ENCODE measurements around the gene ZNF438.

Gene ZNF438

DNA sequence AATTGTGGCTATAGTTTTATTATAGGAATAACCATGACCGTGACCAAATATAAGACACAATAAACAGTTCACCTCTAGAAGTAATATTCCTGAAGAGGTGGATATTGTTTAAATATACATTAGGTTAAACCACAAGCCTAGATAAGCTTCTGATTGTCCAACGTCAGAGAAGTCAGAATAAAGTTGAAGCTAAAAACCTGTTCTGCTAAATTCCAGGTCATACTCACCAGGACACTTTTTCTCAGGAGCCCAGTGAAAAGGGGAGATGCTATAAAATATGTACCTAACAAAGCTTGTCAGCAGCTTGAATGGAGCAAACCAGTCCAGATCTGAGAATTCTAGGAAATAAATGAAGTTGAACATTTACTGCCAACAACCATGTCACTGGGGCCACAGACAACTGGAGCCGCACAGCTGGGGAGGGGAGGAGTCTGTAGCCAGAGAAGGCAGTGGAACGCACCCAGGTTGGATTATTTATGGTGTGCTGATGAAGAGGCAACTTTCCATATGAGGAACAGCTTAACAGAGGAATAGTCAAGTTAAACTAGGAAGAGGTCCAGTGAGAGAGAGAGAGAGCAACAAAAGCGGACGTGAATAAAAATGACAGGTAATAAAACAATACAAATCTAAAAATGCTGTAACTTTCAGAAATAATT, 191.1 kb downstream of the ZNF438 start:
- DNase-seq, result no peak

DNA sequence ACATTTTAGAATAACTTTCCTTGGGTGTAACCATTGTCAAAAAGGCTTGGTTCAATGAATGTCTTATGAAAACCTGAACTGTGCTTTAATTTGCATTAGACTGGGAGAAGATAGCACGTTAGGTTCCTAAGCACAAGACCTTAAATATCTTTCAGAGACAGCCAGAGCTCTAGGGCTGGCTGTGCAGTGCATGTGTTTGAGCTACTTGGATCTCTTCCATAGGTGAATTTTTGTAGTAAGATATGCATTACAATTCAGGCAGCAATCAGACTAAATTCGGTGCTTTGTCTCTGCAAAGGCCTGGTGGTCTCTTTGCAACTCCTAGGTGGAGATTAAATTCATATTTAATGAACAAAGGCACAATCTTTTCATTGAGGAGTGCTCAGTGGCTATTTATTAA, 192.0 kb downstream of the ZNF438 start:
- DNase-seq, result no peak

DNA sequence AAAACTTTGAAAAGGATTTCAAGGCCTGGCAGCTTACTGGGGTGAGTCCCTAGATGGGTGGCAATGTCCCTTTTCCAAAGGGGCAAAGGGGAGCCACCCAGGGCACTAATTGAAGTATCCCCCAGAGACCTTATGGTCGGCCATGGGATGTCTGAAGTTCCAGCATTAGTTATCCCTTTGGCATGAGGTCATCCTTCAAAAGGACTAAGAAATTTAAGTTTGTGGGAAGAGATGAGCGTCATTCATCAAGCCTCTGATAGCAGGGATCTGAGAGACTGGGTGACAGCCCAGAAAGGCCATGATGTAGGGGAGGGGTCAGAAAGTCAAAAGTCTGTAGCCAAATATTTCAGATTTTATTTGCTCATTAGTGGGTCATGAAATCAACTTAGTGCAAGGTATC, 195.3 kb downstream of the ZNF438 start:
- DNase-seq, result no peak

DNA sequence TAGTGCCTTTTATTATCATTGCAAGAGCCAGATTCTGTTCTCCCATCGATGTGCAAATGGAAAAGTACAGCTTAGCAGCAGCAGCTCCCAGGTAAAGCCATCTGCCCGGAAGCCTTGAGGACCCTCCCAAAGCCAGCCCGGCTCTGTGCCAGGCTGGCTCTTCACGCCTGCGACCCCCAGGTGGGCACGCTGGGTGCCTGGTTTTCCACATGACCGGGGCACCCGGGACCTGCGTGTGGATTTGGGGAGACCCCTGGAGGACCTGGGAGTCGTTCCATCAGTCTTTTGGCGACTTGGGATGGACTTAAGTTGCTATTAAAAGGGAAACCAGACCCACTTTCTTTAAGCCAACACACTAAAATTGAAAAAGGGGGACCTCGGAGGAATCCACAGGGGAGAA, 196.5 kb downstream of the ZNF438 start:
- DNase-seq, result no peak

DNA sequence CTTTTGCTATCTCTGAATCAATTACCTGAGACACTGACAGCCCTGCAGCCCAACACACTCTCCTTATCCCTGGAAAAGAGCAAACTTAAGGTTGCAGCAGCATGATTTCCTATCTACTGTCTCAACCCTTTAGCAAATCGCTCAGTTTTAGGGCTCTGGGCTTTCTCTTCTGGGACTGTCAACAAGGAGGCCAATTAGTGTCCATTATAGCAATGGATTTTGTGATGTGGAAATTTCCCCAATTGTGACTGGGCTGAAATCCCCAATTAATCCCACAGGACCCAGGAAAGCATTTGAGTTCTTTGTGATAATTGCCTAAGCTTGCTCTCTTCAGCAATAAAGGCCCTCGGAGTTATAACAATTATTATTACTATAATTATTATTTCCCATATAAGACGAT, 197.0 kb downstream of the ZNF438 start:
- no peak for DNase-seq

DNA sequence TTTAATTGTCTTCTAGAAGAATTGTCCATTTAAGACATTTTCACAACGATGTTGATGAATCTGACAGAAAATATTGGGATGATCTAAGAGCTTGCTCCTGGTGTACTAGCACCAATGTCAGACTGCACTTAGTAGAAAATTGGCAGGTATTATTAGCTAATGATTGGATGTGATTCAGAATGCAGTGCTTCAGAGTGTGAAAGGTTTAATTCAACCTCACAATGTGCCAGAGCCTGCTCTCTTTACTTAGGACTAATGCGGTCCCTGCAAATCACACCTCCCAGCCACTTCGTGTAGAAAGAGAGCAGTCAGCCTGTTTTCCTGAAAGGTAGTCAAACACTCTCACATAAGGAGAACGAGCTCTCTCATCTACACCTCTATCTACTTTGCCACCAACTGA, 197.5 kb downstream of the ZNF438 start:
- DNase-seq, result no peak

DNA sequence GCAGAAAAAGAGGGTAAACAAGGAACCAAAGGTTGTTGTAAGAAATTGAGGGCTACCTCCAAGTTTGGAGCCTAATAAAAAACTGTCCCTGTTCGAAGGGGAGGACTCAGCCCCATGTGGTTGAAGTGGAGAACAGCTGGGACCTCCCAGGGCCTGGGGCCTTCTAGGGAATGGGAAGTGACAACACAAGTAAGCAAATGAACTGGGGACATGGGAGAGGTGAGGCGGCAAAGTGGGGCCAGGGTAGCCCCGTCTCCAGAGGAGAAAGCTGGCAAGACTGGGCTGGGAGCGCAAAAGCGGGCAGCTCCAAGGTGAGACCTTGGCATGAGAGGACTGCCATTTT, 198.1 kb downstream of the ZNF438 start:
- no peak for DNase-seq

DNA sequence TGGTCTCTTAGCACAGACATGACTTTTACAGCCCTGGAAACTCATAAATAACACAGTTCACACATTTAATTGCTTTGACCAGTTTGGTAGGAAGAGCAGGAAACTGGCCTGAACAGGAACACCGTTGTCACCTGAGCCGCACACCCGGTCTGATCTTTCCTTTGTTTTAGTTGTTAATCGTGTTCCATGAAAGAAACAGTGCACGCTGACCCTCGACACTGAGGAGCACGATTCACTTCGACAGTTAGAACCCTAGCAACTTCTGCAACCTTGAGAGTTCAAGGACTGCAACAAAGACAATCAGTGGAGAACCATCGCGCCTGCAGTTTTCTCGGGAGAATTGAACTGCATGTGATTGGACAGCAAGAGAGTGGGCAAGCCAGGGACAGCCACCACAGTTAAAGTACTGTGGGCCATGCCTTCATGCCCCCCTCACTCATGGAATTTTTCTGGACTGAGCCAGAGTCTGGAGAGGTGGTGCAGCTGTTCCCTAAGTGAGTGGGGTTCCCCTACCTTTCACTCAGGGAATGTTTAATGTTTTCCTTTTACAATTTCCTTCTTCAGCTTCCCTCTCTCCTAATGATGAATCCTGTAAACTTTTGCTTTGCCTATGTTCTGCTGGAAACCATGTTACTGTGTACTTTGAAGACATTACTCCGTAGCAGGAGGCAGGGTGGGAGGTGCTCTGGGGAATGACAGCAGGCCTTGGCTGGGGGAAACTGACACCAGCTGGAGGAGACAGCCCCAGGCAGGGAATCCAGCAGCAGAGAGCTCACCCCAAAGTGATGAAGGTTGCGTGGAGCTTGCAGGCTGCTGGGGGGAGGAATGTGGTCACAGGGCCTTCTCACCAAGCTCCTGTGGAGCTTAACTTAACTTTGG, 198.7 kb downstream of the ZNF438 start:
- no peak for DNase-seq

DNA sequence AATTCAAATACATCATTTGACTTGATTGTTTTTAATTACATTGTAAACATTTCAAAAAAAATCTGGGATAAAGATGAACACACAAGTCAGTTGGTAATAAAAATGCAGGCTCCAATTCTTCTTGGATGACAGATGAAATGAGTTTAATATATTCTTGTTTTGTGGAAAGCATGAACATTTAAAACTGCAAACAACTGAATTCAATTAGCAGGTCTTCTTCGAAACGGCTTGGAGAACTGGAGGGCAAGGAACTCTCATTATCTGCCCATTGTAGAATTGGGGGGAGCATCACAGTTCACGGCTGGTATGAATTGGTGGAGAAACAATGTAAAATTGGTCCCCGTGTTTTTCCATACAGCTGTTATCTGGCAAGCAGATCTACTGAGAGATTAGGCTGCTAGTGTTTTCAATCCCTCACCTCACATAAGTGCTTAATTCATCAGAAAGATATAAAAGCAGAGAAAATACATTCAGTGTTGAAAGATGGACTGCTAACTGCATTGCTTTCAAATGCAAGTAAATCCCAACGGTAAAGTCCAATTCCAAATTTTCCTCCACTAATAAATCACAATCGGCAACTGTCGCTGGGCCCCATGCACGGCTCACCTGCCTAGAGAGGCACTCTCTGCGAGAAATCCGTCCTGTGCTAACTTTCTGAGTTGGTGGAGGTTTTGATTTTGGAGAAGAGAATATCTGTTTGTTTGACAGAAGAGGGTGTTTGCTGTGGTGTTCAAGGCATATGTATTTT, 199.5 kb downstream of the ZNF438 start:
- no peak for DNase-seq

DNA sequence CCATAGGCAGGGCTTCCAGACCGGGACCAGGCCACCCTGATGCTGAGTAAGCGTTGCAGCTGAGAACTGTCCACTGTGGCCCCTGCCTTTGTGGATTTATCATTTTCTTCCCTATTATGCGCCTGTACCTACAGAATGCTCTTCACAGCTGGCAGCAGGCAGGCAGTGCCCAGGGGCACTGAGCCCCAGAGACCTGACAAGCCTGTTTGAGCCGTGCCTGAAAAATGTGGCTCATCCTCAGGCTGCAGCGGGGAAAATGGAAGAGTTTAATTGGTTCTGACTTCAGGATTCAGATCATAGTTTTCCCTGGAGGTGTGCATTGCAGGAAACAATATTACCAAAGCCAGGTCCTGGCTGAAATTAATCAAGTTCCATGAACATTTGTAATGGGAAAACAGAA, 200.2 kb downstream of the ZNF438 start:
- DNase-seq, result no peak

DNA sequence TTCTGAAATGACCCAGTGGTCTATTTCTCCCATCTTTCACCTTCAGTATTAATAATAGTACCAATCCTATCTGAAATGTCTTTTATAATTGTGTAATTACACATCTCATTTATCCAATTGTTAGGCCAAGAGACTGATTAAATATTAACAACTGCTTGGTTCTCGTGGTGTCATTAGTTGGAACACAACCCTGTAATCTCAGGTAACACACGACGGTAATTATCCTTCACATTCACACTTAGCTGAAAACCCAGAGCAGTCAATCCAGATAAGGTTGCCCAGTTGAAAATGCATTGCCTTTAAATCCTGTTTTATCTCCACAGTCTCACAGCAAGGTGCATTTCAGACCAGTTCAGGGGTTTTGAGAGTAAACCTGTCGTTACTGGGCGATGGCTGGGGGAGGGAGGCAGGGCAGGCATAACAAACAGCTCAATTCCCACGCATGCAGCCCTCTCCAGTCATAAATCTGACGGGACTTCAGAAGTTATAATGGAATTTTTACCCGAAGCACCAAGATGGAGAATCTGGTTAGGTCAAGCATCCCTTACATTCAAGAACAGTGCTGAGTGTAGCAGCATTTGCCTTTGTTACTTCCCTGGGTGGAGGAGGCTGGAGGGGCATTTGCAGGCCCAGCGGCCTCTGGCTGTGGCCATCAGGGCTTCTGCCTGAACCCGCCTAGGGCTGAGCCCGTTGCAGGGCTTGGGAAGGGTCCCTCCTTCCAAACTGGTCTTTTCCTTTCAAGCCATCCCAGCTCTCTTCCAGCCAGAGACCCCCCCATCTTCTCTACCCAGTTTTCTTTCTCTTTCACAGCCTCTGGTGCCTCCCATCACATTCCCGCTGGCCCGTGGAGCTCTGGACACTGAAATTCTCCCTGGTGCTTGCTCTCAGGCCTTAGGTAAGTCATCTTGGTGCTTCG, 201.1 kb downstream of the ZNF438 start:
- no peak for DNase-seq

DNA sequence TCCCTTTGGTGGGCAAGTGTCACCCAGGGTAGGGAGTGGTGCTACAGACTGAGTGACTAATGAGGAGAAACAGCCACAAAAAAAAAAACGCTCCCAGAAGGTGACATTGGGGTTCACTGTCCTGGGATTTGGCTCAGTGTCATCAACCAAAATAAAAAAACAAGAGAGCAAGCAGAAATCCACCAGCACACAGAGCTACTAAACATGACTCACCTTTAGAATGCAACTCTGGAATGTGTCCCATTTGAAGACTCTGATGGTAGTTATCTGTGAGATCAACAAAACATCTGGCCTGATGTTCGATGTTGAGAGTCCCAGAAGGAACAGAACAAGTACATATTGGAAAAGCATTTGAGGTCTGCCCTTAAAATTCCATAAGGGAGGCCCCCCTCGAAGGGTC, 201.8 kb downstream of the ZNF438 start:
- DNase-seq, result no peak

DNA sequence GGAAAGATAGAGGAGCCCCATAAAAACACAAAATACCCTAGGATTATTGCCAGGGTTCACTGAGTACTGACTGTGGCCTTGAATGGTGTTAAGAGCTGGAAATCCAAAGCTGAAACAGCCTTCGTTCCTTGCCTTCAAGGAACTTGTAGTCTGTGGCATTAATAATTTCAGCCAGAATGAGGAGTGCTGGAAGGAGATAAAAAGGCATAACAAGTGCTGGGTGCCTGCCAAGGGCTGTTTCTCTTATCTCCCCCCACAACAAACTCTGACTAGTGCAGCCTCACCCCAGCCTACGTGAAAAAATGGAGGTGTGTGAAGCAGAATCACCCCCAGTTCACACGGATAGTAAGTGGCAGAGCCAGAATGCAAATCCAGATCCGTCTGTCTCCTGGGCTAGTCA, 203.0 kb downstream of the ZNF438 start:
- DNase-seq, result no peak

DNA sequence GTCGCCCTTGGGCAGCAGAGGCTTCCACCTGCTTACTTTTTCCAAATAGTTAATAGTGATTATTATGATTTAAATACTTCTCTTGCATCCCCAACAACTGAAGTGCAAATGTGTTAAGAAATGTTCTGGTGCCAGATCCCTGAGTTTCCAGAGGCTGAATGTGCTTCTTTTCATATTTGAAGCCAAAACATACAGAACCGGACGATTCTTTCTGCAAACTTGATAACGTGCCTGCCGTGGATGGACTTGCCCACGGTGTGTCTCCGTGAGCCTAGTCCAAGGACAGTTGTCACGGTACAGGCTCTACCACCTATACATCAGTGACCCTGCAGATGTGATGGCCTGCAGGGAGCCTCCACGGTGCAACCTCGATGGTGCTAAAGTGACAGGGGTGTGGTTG, 203.5 kb downstream of the ZNF438 start:
- no peak for DNase-seq

DNA sequence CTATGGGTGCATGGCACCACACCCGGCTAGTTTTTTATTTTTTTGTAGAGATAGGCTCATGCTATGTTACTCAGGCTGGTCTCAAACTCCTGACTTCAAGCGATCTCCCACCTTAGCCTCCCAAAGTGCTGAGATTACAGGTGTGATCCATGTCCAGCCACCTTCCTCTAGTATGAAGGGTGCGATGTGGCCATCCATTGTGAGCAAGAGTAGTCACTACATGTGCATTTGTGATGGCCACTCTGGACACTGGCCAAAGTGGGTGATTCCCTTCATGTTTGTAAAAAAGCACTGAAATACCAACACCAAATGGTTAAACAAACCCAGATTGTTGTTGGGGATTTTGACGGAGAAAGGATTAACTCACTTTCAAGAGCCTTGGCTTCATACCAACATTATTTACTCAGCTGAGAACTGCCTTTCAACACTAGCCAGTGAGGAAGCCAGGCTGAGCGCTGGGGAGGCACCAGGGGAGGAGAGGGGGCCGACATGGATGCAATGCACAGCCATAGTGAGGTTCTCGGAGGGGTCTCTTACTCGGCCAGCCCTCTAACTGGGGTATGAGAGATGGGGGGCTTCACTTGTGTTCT, 204.0 kb downstream of the ZNF438 start:
- no peak for DNase-seq

DNA sequence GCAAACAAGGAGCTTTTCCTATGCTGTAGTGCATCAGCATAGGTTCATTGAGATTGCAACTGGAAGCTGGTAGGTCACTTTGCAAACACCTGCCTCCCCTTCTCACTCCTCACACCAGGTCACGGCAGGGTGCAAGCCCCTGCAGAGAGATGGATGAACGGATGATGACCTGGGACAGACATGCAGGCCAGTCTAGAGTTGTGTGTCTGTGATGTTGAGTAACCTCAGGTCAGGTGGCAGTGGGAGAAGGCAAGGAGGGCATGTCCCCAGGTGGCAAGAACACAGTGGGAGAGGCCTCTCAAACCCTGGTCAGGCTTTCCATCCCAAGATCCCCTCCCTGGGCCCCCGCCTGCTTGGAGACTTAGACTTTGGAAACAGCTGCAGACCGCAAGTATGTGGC, 205.0 kb downstream of the ZNF438 start:
- no peak for DNase-seq

DNA sequence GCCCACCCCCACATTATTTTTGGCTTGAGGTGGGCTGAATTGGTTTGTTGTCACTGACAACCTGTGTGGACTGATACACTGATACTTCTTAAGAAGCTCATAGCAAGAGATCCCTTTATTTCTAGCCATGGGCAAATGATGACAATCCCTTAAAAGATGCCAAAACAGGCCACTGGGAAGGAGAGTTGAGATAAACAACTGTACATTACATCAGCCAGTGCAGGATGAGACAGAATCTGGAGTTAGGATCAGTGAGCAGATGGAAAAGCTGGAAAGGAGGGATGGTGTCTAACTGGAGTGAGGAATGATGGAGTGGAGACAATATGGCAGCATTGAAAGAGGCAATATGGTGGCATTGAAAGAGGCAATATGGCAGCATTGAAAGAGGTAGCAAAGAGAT, 206.2 kb downstream of the ZNF438 start:
- no peak for DNase-seq

DNA sequence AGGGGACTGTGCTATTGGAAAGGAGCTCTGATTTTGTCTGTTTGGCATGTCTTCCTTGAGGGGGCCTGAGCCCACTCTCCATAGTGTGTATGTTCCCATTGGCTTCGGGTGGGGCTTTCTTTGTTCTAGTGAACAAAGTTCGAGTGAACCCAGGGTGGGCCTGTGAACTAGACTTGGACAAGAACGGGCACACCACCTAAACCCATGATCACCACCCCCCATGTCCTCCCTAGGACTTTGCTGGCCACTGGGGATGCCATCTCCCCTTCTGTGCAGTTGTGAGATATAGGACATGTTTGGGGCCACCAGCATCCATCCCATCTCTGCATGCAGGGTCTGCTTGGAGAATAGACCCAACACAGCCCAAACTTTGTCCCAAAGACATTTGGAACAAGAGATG, 206.6 kb downstream of the ZNF438 start:
- no peak for DNase-seq

DNA sequence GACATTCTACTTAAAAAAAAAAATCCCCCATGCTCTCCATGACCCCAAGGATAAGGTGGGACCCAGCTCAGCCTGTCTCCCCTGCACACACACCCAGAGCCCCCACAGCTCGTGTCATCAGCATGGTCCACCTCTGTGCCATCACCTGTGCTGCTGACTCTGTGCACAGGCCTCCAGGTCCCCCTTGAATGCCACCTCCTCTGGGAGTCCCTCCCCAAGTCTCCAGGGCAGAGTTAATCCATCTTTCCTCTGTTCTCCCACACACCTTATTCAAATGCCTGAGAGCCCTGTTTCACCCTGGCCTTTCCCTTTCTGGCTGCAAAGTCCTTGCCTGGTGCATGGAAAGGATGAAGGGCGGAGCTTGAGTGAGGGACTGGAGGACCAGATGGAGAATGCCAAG, 208.0 kb downstream of the ZNF438 start:
- no peak for DNase-seq

DNA sequence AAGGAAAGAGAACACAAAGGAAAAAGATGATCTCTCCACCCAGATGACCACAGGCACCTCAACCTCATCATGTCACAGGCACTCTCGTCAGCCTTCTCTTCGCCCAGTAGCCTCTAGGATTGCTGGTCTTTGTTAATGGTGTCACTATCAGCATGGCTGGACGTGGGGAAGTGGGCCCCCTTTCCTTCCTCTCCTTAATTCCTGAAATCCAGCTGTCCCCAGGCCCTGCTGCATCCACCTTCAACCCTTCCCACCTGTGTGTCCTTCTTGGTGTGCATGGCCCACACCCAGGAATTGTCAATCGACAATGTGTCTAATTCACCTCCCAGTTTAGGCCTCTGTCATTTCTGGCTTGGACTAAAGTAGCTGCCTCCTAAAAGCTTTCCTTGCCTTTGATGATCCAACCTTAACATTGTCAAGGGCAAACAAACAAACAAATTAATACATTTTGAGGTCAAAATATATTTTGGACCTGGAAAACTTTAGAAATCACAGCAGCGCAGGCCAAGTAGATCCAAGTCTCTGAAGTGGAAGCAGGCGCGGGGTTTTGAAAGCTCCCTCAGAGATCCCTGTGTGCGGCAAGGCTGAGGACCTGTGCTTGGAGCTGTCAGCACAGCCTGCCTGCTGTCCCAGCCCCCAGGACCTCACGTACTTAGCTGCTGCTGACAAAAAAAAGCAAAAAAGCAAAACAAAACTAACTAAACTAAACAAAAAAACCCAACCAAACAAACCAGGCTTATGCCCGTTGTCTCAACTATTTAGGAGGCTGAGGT, 208.8 kb downstream of the ZNF438 start:
- DNase-seq, result no peak

DNA sequence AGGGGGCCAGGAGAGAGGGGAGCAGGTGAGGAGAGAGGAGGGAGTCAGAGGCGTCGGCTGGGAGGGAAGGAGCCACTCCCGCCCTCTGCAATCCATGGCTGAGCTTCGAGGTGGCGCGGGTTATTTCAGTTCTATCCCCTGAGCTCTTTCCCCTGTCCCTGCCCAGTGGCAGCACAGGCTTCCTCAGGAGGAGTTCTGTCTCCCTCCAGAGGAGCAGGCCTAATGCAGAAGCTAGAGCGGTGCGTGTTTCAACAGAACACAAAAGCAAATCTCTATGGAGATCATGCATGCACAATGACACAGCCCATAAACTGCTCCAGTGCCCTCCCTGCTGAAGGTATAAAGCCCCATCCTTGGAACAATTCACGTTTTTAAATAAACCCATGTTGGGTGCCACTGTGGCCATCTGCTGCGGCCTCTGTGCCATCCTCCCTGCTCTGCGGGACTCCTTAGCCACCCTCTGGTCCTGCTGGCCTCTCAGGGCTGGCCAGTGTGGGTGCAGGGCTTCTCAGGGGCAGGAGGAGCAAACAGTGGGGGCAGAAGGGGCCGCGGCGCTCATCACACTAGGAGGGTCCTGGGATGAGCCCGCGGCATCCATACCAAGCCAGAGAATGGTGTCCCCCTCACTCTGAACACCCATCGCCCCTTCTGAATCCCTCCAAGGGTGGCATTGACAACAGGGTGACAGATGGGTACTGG, 209.5 kb downstream of the ZNF438 start:
- no peak for DNase-seq

All from activated T-cell treated with anti-CD3 and anti-CD28 coated beads, Interleukin-2, amount 50 U/mL, for 1 hour (primary cell).